Stomach (tissue), 4 donors: ENCODE data around the gene ZCCHC7.

Experiments
- CTCF ChIP-seq, 7 experiments: fragments of 450-650 bp in 4 of 7; fragments of 200-600 bp in 3 of 7; sonication (generic) in 3 of 7; IDR thresholded peaks; one replicate each; pipeline ENCODE4 v1.5.1; 2016 to 2019; ENCODE audit warnings: antibody characterized with exemption in 7 of 7, control low read depth in 2 of 7, mild to moderate bottlenecking in 1 of 7
- POLR2AphosphoS5 ChIP-seq, 3 donors: sonication (generic); formaldehyde crosslinking; IDR thresholded peaks; one replicate each; pipeline ENCODE4 v1.6.1; 2016; ENCODE audit warnings: antibody characterized with exemption in 3 of 3

DNA sequence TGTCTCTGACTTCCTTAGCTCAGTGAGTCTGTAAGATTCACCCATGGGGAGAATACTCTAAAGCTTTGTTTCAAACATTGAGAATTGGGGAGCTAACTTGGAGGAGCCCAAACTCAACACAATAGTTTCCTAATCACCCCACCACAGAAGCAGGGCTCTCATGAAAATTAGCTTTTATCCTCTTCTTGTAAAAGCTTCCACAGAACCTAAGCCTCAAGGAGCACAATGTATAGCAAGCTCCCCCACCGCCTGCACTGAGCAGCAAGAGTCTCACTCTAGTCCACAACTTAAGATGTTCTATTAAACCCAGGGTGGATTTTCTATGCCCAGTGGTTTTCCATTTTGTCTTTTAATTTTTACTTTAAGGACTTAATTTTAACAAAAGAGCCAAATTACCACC, 253.2 kb downstream of the ZCCHC7 start:
- no peak for TF ChIP-seq POLR2AphosphoS5 (IDR thresholded peaks at IDR 0.05)
- no peak for TF ChIP-seq CTCF (IDR thresholded peaks at IDR 0.05)
